GM12878 (cell line): ENCODE results near the gene RPA3. TPM values are rescaled to one million over a fixed set of nuclear protein-coding genes. Genes with fewer than 3 reads are reported as not detected.

Experiments
- ATAC-seq: fragments of 200-7000 bp; cut with Tn5 transposase; 3 replicates; pipeline ENCODE4 v1.9.1; 2020; ENCODE audit warnings: mild to moderate bottlenecking, moderate library complexity
- BruUV-seq: library from RNA; stranded (reverse); fragments of 400-500 nt; replicated peaks from 2 replicates; lab custom pipeline; 2021; lab: Mats Ljungman, UMichigan
- CTCF ChIA-PET: fragments of 300-600 bp; sonication (Branson Sonifier 250); formaldehyde crosslinking; extraction: SDS; loops from one replicate; lab custom pipeline; 2021; ENCODE audit warnings: inconsistent platforms; lab: Yijun Ruan, JAX
- POLR2A ChIA-PET: fragments of 350-600 bp; formaldehyde crosslinking; extraction: SDS; loops from one replicate; lab custom pipeline; 2021; ENCODE audit warnings: inconsistent platforms; lab: Charles Lee
- RAD21 ChIA-PET: fragments of 300-600 bp; sonication (Branson Sonifier 250); formaldehyde crosslinking; loops from one replicate; lab custom pipeline; 2023; ENCODE audit warnings: antibody characterized with exemption; ENCODE audit not compliant: unreplicated experiment; lab: Charles Lee
- SMC1A ChIA-PET: fragments of 300-600 bp; sonication (Branson Sonifier 250); formaldehyde crosslinking; loops from one replicate; lab custom pipeline; 2023; ENCODE audit not compliant: unreplicated experiment, uncharacterized antibody; lab: Charles Lee
- DNase-seq: peaks from one replicate; pipeline ENCODE4 v3.0.0-alpha.2; 2011; ENCODE audit warnings: low read depth, low spot score
- FAIRE-seq: peaks from 3 replicates; lab custom pipeline; 2011; peaks lifted over from hg19 to GRCh38; lab: Jason Lieb, UNC
- H2AFZ ChIP-seq: 2 replicates; pipeline ENCODE4 v1.6.0; 2011; ENCODE audit warnings: low read depth, low read length, control low read depth; ENCODE audit not compliant: control insufficient read depth
- H3K27ac ChIP-seq: 2 replicates; pipeline ENCODE4 v1.5.1; 2011; ENCODE audit warnings: control low read depth; ENCODE audit not compliant: control insufficient read depth, insufficient read depth
- H3K27me3 ChIP-seq, 2 experiments: replicated peaks in 1 of 2; 2 replicates each; pipeline versions ENCODE4 v1.6.0 to v1.6.1; 2011; ENCODE audit warnings: low read length in 1 of 2; ENCODE audit not compliant: control insufficient read depth in 2 of 2, insufficient read depth in 2 of 2
- H3K36me3 ChIP-seq, 2 experiments: 2 replicates each; pipeline ENCODE4 v1.5.1; 2011; ENCODE audit warnings: low read length in 1 of 2; ENCODE audit not compliant: control insufficient read depth in 2 of 2, insufficient read depth in 2 of 2
- H3K4me1 ChIP-seq: 2 replicates; pipeline ENCODE4 v1.6.1; 2011; ENCODE audit warnings: mild to moderate bottlenecking, low read length, moderate library complexity, mixed read lengths; ENCODE audit not compliant: control insufficient read depth, insufficient read depth
- H3K4me2 ChIP-seq: 2 replicates; pipeline ENCODE4 v1.6.0; 2011; ENCODE audit warnings: control low read depth; ENCODE audit not compliant: control insufficient read depth, insufficient read depth
- H3K4me3 ChIP-seq: fragments of 200-600 bp; sonication (generic); 2 replicates; pipeline ENCODE4 v1.5.1; 2016
- H3K79me2 ChIP-seq: 2 replicates; pipeline ENCODE4 v1.6.0; 2011; ENCODE audit warnings: low read length; ENCODE audit not compliant: control insufficient read depth, insufficient read depth
- H3K9ac ChIP-seq: 2 replicates; pipeline ENCODE4 v1.8.0; 2011; ENCODE audit warnings: low read length, control low read depth, mixed read lengths; ENCODE audit not compliant: control insufficient read depth, insufficient read depth
- H3K9me3 ChIP-seq: replicated peaks from 3 replicates; pipeline ENCODE4 v1.5.1; 2011; ENCODE audit warnings: mild to moderate bottlenecking, low read length; ENCODE audit not compliant: control insufficient read depth, insufficient read depth
- H4K20me1 ChIP-seq: 2 replicates; pipeline ENCODE4 v1.6.0; 2011; ENCODE audit not compliant: control insufficient read depth, insufficient read depth
- ASH2L ChIP-seq: fragments of 300-600, 200-600 bp; sonication (generic); IDR thresholded peaks from 2 replicates; pipeline ENCODE4 v1.6.1; 2017; ENCODE audit warnings: low read depth, mild to moderate bottlenecking, borderline replicate concordance
- BCL11A ChIP-seq: IDR thresholded peaks from 2 replicates; pipeline ENCODE4 v1.6.1; 2011; ENCODE audit warnings: low read depth, low read length
- BMI1 ChIP-seq: fragments of 450-650 bp; IDR thresholded peaks from 2 replicates; pipeline ENCODE4 v1.6.1; 2016; ENCODE audit warnings: mild to moderate bottlenecking, moderate library complexity, borderline replicate concordance
- EGR1 ChIP-seq, 2 experiments: IDR thresholded peaks; 1 replicate in 1 of 2; 2 replicates in 1 of 2; pipeline ENCODE4 v1.6.1; 2011 to 2012; ENCODE audit warnings: low read depth in 2 of 2, low read length in 2 of 2, borderline replicate concordance in 1 of 2, mild to moderate bottlenecking in 1 of 2, moderate library complexity in 1 of 2
- LARP7 ChIP-seq: fragments of 450-650 bp; IDR thresholded peaks from 2 replicates; pipeline ENCODE4 v1.6.1; 2017; ENCODE audit warnings: mild to moderate bottlenecking
- MTA3 ChIP-seq: IDR thresholded peaks from 2 replicates; pipeline ENCODE4 v1.6.1; 2012; ENCODE audit warnings: low read length, inconsistent platforms, borderline replicate concordance
- MYC ChIP-seq: IDR thresholded peaks from 2 replicates; pipeline ENCODE4 v1.6.1; 2011; ENCODE audit warnings: mild to moderate bottlenecking, low read length, moderate library complexity, inconsistent platforms; ENCODE audit not compliant: insufficient read depth, insufficient replicate concordance, insufficient read length, severe bottlenecking
- NBN ChIP-seq: fragments of 450-650 bp; IDR thresholded peaks from 2 replicates; pipeline ENCODE4 v1.6.1; 2016
- NFYB ChIP-seq: IDR thresholded peaks from 2 replicates; pipeline ENCODE4 v1.6.1; 2011; ENCODE audit warnings: low read depth, mild to moderate bottlenecking, low read length, improper control_type of control experiment, moderate library complexity; ENCODE audit not compliant: insufficient read depth
- PML ChIP-seq: IDR thresholded peaks from 2 replicates; pipeline ENCODE4 v1.6.1; 2012; ENCODE audit warnings: low read length, inconsistent platforms
- SMAD5 ChIP-seq: IDR thresholded peaks from 2 replicates; pipeline ENCODE4 v1.6.1; 2016; ENCODE audit warnings: antibody characterized with exemption, low read depth
- TAF1 ChIP-seq: IDR thresholded peaks from 2 replicates; pipeline ENCODE4 v1.6.1; 2011; ENCODE audit warnings: mild to moderate bottlenecking, low read depth, low read length, borderline replicate concordance
- TBL1XR1 ChIP-seq: IDR thresholded peaks from 2 replicates; pipeline ENCODE4 v1.6.1; 2012; ENCODE audit warnings: low read depth, low read length, improper control_type of control experiment
- ZNF217 ChIP-seq: fragments of 450-650 bp; IDR thresholded peaks from 2 replicates; pipeline ENCODE4 v1.6.1; 2017; ENCODE audit warnings: antibody characterized with exemption, mild to moderate bottlenecking
- ZNF622 ChIP-seq: fragments of 450-650 bp; IDR thresholded peaks from 2 replicates; pipeline ENCODE4 v1.6.1; 2017; ENCODE audit warnings: mild to moderate bottlenecking, inconsistent platforms
- WGBS: methylation state at CpG from one replicate; pipeline ENCODE4 v1.1.6; 2016; ENCODE audit warnings: low lambda C conversion rate; ENCODE audit not compliant: insufficient replicate concordance, insufficient coverage; ENCODE audit errors: missing lambda C conversion rate; 5-methylcytosine and 5-hydroxymethylcytosine counted together
- in situ Hi-C: fragments of 300-500 bp; cut with MboI; formaldehyde crosslinking; loops from 9 replicates; pipeline ENCODE4 v1.14.3; 2018; ENCODE audit warnings: mixed read lengths
- intact Hi-C: fragments of 100-400 bp; cut with micrococcal nuclease; formaldehyde crosslinking; loops from one replicate; pipeline ENCODE4 v1.14.2; 2022; ENCODE audit not compliant: unreplicated experiment
- polyA plus RNA-seq, 11 experiments: library from polyadenylated mRNA; depleted of rRNA in 4 of 11; unstranded in 6 of 11; stranded (reverse) in 5 of 11; fragments of >200 nt; fragmentation: Nextera tagmentation in 4 of 11; fragmentation: Illumina TruSeq in 1 of 11; extraction: Ambion mirVana in 4 of 11; extraction: Trizol in 1 of 11; gene quantifications; 1 replicate in 1 of 11; 2 replicates in 10 of 11; pipeline versions ENCODE4 v1.2.1 to v1.2.3, GENCODE V29; 2011 to 2016; ENCODE audit warnings: inconsistent platforms in 2 of 11, missing spikeins in 2 of 11, low read depth in 1 of 11
- total RNA-seq, 4 experiments: library from RNA; depleted of rRNA in 3 of 4; stranded (reverse); fragments of >200 nt in 3 of 4; fragmentation: Illumina TruSeq in 1 of 4; extraction: Trizol in 1 of 4; gene quantifications; 2 replicates each; pipeline versions ENCODE4 v1.2.1 to v1.2.3, GENCODE V29; 2013 to 2021

Gene RPA3
- total and polyA plus RNA-seq, 10 of the 15 experiments (the other 5 are each of a cell fraction or from before 2014, with no cell fraction given) = 60.2 to 343 (median 112) TPM

DNA sequence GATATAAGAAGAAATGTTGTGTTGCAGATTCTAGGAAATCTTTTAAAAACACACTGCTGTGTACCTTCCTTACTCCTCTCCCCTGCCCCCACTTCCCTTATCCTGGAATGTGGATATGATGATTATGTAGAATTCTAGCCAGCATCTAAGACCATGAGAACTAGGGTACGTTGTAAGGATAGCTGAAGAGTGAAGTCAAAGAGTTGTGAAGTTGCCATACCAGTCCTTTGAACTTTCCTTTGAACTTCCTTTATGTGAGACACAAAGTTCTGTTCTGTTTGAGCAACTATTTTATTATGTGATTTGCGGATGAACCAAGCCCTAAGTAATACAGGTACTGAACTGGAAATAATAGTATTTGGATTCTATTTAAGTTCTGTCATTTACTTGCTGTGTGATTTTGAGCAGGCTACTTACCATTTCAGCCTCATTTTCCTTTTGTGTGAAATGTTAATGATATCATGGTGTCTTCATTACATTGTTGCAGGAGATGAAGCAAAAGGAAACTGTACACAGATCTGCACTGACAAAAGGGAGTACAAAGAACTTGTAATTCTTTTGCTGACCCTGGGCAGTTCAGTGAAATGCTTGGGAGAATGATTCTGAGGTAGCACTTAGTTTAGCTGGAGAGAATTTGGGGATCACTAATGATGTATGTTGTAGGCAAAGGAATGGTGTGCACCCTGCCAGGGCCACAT lies 31.4 kb downstream of the RPA3 start:
- in situ Hi-C loops = loop anchor here (10.0 kb wide), 1 partner anchor 528 kb away; no protein-coding TSS in a partner anchor
- no peaks in the 10 kb centered on the region for H3K36me3 ChIP-seq
- H3K9ac ChIP-seq = no peak overlapping the region
- H3K4me2 ChIP-seq = no peak overlapping the region
- H3K9me3 ChIP-seq = no peaks in the 10 kb centered on the region; the same call in 2 of the 3 replicates
- no peaks in the 10 kb centered on the region for H3K79me2 ChIP-seq
- no peak for FAIRE-seq
- H3K27ac ChIP-seq = no peak overlapping the region
- no TSS peak for BruUV-seq
- H3K27me3 ChIP-seq = no peaks in the 10 kb centered on the region
- no peaks in the 10 kb centered on the region for H4K20me1 ChIP-seq
- TF ChIP-seq MTA3 = no peak
- 100% methylated on average over 2 of the region's 2 CpGs for WGBS
- ChIA-PET SMC1A (interaction anchor here (0.6 to 4.6 kb wide), 9 partner anchors 11 to 503 kb away, joined by 3 to 37 read pairs (median 5); no protein-coding TSS in a partner anchor), RAD21 (interaction anchor here (1.1 to 1.8 kb wide), 3 partner anchors 74 to 290 kb away, joined by 3 to 7 read pairs (median 5); no protein-coding TSS in a partner anchor), POLR2A (no interaction called here), CTCF (interaction anchor here (0.9 to 5.7 kb wide), 9 partner anchors 13 to 609 kb away, joined by 3 to 26 read pairs (median 4); no protein-coding TSS in a partner anchor)
- no peaks in the 10 kb centered on the region; the same call in 1 of the 2 replicates for H3K4me1 ChIP-seq
- no peak for ATAC-seq
- no peak overlapping the region for H2AFZ ChIP-seq
- intact Hi-C loops = no loop called here
- no peak overlapping the region for H3K4me3 ChIP-seq
- DNase-seq = no peak

DNA sequence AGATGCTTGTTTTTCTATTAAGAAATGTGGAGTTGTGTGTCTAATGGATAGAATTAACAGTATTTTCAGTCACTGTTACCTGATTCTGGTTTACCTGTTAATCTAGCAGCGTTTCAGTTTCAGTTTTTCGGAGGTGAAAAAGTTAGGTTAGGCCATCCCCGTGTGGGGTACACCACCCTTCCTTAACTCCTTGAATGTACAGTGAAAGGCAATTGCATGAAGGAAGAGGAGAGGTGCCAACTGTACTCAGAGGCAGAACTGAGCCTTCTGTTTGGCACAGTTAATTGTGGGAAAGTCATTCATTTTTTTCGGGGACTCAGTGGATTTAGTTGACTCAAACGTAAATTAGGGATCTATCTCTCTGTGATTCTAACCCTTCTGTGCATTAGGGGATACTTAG lies 35.5 kb downstream of the RPA3 start:
- intact Hi-C loops = loop anchor here (5.0 kb wide), 2 partner anchors 354 to 509 kb away; no protein-coding TSS in a partner anchor
- no peaks in the 10 kb centered on the region for H3K79me2 ChIP-seq
- H3K27ac ChIP-seq = no peak overlapping the region
- POLR2A ChIA-PET = interaction anchor here (0.7 kb wide), 1 partner anchor 126 kb away, joined by 4 read pairs; no protein-coding TSS in a partner anchor
- H4K20me1 ChIP-seq = no peaks in the 10 kb centered on the region
- TF ChIP-seq TBL1XR1 (no peak), MYC (no peak), NFYB (no peak), ZNF622 (no peak), LARP7 (no peak), ZNF217 (no peak), NBN (no peak), BMI1 (no peak), PML (no peak), BCL11A (no peak), ASH2L (no peak), TAF1 (no peak), SMAD5 (no peak), EGR1 (IDR thresholded peaks at IDR 0.05; ENCODE audit: borderline replicate concordance in 1 of 2, low read depth in 2 of 2, low read length in 2 of 2) (no peak)
- TF ChIP-seq, all 136 proteins: peak for 0
- in situ Hi-C loops = loop anchor here (10.0 kb wide), 1 partner anchor 532 kb away; no protein-coding TSS in a partner anchor
- H3K9ac ChIP-seq = no peak overlapping the region
- WGBS = 85% methylated on average over 5 of the region's 5 CpGs
- H3K4me3 ChIP-seq = no peak overlapping the region
- CTCF ChIA-PET = interaction anchor here (2.0 to 3.7 kb wide), 8 partner anchors 16 to 535 kb away, joined by 6 to 179 read pairs (median 28); no protein-coding TSS in a partner anchor
- H3K36me3 ChIP-seq = no peaks in the 10 kb centered on the region
- TSS peak; percentile 35 for BruUV-seq
- SMC1A ChIA-PET = interaction anchor here (0.9 to 3.7 kb wide), 15 partner anchors 18 to 580 kb away, joined by 3 to 218 read pairs (median 15); partner anchors contain the start of genes RPA3 and UMAD1
- peaks cover 3% of the 10 kb centered on the region; the same call in 1 of the 2 replicates for H3K4me1 ChIP-seq
- ATAC-seq (no peak), FAIRE-seq (no peak), DNase-seq (no peak)
- H3K9me3 ChIP-seq = no peaks in the 10 kb centered on the region; the same call in 2 of the 3 replicates
- no peak overlapping the region; the same call in 1 of the 2 replicates for H2AFZ ChIP-seq
- RAD21 ChIA-PET = interaction anchor here (1.8 to 3.1 kb wide), 11 partner anchors 9 to 613 kb away, joined by 5 to 148 read pairs (median 29); partner anchors contain the start of gene RPA3
- no peaks in the 10 kb centered on the region for H3K27me3 ChIP-seq
- H3K4me2 ChIP-seq = no peak overlapping the region
